ENCODE data around the gene CLIC5.

CLIC5 gene

DNA sequence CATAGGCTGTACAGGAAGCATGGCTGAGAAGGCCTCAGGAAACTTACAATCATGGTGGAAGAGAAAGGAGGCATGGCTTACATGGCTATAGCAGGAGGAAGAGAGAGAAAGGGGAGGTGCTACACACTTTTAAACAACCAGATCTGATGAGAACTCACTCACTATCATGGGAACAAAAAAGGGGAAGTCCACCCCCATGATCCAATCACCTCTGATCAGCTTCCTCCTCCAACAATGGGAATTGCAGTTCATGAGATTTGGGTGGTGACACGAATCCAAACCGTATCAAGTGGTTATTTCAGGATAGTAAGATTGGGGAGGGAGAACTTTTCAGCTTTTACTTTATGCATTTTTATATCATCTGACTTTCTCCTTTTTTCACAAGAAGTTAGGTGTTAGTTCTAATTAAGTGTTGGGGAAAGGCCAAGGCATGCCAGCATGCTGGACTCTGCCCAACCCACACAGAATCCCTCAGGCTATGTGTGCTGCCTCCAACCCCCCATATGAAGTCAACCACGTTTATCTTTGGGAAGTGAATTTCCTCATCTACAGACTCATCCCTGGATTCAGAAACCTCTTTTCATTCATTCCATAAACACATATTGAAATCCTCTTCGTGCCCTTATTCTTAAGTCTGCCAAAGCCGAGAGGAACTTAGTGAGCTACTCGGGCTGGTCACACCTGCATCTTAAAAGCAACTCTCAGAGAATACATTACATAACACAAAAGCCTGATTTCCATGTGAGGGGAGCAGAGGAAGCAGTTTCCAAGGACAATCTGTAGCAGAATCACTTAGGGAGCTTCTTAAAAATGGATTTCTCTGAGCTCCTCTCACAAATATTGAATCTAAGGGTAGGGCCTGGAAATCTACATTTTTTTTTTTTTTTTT is 16.7 kb upstream of the CLIC5 start:
- DNase-seq = no peak

DNA sequence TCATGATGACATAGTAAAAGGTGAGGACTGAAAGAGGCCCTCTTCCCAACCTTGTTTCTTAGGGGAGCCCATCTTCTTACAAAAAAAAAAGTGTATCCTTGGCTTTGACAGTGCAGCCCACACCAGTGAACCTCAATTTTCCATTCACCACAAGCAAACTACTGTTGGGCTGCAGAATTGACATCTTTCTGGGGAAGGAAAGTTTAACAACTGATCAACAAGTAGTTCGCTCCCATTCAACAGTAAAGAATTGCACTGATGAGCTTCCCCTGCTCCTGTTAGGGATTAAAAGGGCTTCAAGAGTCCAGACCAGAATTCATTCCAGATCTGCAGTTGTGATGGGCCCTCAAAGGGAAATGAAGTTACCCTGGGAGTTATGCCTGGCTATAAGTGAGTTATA is 13.9 kb upstream of the CLIC5 start:
- no peak for DNase-seq

GRCh38 chr6:46026307-46026706 is 10.6 kb upstream of the CLIC5 start:
- no peak for DNase-seq

DNA sequence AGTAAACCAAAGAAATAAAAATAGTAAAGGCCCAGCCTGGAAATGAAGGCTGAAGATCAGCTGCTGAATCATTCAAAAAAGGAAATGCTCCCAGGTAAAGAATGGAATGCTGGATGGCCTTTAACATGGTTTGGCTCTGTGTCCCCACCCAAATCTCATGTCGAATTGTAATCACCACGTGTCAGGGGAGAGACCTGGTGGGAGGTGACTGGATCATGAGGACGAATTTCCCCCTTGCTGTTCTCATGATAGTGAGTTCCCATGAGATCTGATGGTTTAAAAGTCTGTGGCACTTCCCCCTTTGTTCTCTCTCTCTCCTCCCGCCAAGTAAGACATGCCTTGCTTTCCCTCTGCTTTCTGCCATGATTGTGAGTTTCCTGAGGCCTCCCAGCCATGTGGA is 9.9 kb upstream of the CLIC5 start:
- DNase-seq = no peak

DNA sequence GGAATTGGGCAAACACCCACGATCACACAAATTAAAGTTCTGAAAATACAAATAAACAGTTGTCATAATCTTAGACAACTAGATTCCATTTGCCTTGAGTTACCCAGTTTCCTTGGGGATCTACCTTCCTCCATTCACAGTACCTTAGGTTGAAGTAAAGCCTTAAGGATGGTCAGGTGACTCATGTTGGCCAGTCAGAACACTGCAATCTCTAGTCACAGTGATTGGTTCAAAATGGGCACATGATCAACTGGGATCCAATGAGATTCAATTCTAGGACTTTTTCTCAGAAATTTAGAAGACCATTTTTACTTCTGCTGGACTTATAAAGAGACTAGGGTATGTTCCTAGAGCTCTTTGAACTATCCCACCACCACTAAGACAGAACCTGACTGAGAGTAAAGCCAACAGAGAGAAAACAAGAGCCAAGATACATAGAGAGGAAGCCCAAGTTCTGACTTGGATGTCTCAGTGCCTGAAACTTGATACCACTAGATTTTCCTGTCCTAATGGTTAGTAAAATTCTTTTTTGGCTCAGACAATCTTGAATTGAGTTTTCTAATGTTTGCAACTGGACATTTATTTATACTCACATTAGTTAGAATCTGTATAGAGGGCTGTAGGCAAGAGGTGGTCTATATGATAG is 8.6 kb upstream of the CLIC5 start:
- DNase-seq = no peak

GRCh38 chr6:46023216-46023915 is 7.7 kb upstream of the CLIC5 start:
- no peak for DNase-seq

DNA sequence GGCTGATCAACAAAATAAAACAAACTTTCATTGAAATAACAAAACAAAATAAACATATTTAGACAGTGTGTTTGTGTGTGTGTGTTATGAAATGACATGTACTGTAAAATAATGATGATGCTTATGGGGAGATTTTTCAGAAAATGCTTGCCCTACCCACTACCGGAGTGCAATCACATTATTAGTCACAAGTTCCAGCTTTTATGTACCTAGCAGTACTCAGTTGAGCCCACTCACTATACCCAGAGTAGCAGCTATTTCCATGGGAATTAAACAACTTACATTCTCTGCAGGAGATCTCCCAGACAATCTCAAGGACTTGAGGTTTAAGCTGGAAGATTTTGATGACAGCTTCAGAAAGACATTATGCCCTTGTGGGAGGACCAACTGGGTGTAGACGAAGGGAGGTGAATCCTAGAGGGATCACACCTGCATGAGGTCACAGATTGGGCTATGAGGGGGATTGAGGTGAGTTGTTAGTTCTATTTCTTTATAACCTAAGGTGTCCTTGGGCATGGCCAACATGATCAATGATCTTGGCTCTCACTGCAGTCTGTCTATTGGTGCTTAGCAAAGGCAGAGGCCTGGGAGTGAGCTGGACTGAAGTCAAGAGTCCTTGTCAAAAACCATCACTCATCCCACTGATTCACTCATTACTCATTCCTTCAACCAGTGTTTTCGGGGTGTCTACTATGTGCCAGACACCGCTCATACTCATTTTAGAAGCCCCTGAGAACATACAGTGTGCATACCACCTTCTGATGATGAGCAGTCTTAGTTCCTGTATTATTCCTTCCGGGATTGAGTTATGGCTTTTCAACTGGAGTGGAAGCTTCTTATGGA is 6.7 kb upstream of the CLIC5 start:
- DNase-seq = no peak

- DNase-seq = no peak
Measured at GRCh38 chr6:46017726-46018125, 2.1 kb upstream of the CLIC5 start.

DNA sequence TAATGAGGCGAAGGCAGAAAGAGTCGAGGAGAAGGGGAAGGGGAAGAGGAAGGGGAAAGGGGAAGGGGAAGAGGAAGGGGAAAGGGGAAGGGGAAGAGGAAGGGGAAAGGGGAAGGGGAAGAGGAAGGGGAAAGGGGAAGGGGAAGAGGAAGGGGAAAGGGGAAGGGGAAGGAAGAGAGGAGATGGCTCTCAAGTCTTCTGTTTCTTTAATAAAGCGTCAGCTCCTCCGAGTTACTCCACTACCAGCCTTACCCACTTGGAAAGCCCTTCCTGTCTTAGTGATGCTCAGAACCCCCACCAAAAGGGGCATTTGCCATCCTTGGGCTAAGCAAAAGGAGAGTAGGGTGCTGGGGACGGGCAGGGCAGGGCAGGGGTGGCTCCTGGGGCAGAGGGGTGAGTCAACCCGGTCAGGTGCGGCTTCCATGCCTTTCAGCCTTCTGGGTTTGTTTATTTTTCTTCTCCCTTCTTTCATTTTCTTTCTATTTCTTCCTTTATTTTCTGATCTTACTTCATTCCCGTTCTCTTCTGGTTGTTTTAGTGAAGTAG is 476 bp upstream of the CLIC5 start:
- DNase-seq = no peak

- no peak for DNase-seq
Measured at GRCh38 chr6:46014511-46015118, 1.0 kb downstream of the CLIC5 start.

GRCh38 chr6:46014046-46014445 is 1.6 kb downstream of the CLIC5 start:
- DNase-seq = no peak

DNA sequence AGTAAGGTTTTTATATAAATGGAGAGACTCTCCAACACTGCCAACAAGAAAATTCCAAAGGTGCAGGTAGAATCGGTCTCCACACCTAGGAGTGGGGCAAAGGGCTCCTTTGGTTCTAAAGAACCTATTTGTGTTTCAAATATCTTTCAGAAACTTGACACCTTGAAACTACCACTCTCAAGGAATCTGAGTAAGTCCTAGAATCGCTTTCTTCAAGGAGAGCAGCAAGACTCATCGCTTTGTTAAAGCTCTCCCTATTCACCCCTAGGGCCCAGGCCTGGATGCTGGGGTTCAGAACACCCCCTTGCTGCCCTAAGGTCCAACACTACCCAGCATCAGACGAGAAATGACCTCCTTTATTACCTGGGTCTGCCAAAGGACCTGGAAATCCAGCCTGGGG is 2.0 kb downstream of the CLIC5 start:
- DNase-seq = no peak

DNA sequence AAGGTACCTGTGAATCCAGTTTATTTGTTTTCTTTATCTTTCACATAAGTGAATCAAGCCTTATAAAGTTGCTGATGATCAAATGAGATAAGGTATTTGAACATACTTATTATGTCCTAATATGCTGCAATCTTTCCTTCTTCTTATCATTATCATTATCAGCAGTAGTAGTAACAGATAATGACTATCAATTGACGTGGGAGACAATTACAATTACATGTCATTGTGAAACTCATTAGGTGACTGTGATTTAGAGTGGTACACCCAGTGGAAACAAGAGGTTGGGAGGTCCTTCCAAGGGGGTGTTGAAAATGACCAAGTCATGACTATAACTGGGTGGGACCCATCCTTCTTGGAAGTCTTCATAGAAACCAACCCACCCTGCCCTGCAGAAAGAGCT is 2.8 kb downstream of the CLIC5 start:
- DNase-seq = no peak

DNA sequence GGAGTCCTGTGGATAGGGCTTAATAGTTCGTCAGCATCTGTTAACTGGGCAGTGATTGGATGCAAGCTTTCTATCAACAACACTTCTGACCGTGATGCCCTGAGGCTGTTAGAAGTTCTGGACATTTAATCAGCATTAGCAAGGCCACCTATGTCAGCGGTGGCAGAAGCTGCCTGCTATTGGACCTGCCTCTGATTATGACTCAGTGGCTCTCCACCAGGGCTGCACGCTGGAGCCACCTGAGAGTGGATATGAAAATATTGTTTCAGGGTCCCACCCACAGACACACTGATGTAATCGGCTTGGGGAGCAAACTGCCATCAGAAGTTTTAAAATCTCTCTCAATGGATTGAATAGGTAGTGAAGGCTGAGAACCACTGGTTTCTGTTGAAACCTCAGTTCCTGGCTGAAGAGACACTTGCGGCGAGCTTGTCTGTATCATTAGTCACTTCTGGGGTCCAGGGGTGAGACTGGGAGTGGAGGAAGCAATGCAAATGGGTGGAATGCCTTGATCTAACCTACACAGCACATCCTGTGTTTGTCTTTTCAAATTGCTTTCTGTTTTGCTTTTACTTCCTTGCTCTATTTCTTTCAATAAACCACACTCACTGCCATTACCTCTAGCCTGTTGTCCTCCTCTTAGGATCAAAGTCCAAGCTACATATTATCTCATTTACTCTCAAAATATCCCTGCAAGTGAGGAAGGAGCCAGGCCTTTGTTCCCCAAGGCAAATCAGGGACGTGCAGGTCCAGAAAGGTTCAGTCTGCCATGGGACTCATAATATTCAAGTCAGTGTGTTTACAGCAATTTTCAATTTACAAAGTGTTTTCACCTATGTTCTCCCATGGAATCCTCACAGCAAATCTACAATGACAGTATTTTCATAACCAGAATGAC is 4.2 kb downstream of the CLIC5 start:
- DNase-seq = no peak

- DNase-seq = no peak
Measured at GRCh38 chr6:46010771-46011170, 4.9 kb downstream of the CLIC5 start.

DNA sequence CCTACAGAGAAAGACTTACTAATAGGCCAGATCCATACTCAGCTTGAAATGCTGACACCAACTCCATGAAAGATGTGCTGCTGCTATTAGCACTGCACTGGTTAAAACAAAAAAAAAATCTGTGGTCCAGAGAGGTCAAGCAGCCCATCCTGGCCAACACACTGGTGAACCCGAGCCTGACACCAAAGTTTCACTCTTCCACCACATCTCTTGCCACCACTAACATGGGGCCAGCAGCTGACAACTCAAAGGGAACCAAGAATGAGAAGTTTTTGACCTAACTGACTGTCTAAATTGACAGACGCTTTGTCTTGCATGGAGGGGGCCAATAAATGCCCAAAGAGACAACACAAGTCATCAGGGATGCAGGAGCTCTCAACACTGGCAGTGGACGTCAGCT is 5.4 kb downstream of the CLIC5 start:
- no peak for DNase-seq

- DNase-seq = no peak
Measured at GRCh38 chr6:46002264-46002663, 13.4 kb downstream of the CLIC5 start.

DNA sequence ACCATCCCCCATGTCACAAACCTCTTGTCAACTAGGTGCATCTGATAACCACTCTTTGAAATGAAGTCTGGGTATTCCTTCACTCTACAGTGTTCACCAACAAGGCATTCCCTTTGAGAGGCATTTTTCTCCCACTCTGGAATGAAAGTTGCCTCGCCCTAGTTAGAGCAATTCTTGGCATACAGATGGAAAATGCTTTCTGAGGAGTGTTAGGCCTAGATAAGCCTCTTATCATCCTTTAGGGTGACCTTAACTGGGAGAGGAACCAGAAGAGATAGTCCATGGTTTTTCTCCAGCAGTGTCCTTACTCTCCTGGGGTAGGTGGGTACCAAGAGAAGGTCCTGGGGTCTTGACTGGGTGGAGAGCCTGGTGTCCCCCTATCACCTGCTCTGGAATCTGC is 14.8 kb downstream of the CLIC5 start:
- no peak for DNase-seq

DNA sequence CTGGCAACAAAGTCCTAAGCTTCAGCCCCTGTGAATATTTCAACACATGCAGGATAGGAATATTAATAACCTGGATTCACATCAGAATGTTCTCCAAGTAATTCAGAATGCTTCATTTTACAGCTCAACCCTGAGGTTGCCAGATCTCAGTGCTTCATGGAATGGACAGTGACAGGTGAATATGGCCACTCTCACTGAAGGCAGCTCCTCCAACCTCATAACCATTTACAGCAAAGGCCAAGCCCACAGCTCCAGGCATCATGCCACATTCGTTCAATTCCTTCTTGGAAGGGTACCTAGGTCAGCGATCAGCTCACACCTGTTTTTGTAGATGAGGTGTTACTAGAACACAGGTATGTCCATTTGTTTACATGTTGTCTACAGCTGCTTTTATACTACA is 17.1 kb downstream of the CLIC5 start:
- DNase-seq = no peak

DNA sequence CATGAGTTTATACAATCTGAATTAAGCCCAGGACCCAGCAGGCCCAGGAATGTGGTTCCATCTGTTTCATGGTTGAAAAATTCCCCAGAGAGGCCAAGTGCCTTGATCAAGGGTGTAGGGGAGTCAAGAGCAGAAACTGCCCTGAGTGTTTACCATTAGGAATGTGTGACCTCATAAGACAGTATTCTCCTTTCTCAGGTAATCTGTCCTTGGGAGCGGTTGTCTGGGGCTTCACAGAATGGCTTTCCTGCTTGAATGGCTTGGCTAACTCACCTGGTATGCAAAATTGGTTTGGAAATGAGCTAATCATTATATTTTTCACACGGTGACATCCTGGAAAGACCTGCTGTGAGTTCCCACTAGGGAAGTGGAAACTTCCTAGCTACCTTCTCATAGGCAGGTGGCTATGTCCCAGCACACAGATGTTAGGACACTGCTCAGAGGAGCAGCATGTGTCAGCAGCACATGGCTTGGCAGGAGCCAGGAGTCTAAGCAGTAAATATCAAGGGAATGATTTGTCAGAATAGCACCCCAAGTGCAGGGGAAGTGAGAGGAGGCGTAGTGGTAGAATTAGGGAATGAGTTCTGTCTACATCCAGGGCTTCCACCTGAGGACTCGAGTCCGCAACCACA is 17.7 kb downstream of the CLIC5 start:
- no peak for DNase-seq

GRCh38 chr6:45991189-45991588 is 24.5 kb downstream of the CLIC5 start:
- DNase-seq = no peak
